ENCODE data around the gene MYT1.
"Not testable (repeated sequence)": the region's sequence is repeated elsewhere in the genome, so short reads cannot be mapped to it uniquely, and the experiment has no call there.

Gene MYT1

DNA sequence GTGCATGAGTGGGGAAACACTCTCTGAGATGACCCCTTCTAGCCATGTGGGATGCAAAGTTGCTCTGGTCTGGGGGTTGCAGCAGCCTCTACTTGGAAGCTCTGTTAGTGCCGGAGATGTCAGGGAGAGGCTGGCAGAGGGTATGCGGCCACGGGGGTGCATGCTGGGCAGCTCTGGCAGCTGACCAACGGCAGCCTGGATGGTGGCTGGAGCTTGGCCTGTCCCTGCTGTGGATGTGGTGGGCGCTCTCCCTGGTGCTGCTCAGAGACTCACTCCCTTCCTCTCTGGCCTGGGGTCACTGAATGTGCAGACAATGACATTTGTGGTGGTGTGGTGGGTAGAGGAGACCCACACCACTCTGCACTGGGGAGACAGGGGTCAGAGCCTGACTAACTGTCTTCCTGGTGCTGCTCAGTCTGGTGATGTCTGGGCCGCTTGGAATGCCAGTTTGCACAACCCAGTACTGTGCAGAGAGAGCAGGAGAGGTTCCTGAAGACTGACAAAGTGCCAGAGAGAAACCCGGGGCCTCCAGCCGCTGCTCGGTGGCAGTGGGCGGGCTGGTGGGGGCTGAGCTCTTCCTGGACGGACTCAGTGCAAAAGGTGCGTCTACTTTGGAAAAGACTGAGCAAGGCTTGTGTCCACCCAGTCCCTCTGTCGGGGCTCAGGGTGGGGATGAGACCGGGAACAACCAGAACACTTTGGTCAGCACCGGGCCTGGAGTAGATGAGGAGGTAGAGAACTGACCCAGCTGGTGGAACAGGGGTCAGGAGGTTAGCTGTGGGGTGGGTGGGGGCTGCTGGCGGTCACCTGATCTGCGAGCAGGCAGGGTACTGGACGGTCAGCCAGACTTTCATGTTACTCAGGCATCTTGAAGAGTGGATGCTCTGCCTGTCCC, 2.7 kb downstream of the MYT1 start:
- FAIRE-seq, result no peak

DNA sequence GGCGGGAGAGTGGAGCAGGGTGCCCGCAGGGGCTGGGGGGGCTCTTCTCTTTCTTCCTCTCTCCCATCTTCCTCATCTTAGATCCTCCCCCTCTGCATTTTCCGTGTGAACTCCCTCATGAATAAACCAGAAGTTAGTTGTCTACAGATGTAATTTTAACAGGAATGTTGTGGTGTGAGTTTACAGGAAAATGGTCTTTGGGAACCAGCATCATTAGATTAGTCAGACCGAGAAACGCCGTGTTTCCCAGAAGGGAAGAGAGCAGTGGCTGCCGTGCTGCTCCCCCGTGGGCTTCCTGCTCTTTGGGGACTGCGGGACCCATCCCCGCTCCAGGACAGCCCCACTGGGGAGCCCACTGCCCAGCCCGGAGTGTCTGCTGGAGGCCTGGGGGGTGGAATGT, 3.4 kb downstream of the MYT1 start:
- FAIRE-seq, result no peak
- no peak for DNase-seq (ENCODE audit: low spot score)

More for the DNA sequence above, 2.7 kb downstream of the MYT1 start:
- no peak for DNase-seq (ENCODE audit: low spot score)

DNA sequence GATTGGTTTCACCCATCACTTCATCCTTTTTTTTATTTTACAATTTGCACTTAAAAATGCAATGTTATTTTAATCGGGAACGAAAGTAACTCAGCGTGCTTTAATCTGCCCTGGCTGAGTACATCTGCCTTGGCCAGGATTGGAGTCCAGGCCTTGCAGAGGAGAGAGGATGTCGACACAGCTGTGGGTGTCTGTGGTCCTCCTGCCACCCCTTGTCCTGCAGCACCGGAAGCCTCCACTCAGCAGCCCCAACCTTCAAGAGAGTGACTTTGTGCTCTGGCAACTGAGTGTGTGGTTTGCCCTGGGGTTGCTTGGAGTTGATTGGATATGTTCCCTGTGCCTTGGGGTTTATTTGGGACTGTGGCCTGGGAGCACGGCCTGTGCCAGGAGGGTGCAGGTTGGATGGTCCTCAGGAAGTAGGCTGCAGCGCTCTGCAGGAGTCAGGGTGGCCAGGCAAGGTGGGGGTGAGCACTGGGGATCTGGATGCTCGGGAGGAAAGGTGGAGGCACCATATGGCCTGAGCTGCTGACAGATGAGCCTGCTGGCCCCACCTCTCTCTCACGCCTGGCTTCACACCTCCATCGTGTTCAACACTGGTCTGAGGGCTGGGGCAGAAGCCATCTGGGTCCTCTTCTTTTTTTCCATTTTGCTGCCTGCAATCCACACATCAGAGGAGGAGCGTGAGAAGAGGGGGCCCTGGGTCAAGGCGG, 4.3 kb downstream of the MYT1 start:
- DNase-seq (ENCODE audit: low spot score) (no peak), FAIRE-seq (no peak)

DNA sequence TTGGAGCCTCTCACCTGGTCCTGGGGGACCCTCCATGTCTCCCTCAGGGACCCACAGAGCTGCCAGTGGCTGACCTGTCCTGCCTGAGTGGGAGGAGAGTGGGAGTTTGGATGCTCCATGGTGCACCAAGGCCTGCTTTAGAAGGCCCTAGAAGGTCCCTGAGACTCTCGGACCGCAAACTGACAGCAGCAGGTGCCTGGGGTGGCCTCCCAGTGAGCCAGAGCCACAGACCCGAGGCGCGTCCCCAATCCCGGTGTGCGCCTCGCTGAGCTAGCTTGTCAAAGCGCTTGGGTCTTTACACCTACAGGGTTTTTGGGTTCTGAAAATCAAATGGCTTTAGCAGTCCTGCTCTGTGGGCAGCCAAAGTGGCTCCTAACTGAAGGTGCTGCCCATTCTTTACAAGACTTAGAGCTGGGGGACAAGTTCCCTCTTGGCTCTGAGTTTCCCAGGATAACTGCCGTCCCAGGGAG, 4.9 kb downstream of the MYT1 start:
- FAIRE-seq, result no peak
- DNase-seq (ENCODE audit: low spot score), result no peak

DNA sequence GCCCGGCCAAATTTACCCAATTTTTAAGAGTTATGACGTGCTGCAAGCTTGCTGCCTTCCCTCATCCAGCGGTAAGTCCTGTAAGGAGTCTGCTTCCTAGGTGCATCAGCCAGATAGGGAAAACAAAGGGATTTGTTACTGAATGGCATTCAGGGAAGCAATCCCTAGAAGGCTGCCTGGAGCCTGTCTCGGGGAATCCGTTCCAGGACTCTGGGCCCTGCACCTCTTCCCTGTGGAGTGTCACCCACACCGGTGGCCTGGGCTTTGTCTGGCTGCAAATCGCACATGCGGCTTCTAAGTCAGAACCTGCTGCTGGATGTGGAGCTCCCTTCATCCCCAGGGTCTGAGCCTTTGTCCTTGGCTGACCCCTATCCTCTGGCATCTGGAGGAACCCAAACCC, 7.0 kb downstream of the MYT1 start:
- FAIRE-seq (no peak), DNase-seq (ENCODE audit: low spot score) (no peak)

DNA sequence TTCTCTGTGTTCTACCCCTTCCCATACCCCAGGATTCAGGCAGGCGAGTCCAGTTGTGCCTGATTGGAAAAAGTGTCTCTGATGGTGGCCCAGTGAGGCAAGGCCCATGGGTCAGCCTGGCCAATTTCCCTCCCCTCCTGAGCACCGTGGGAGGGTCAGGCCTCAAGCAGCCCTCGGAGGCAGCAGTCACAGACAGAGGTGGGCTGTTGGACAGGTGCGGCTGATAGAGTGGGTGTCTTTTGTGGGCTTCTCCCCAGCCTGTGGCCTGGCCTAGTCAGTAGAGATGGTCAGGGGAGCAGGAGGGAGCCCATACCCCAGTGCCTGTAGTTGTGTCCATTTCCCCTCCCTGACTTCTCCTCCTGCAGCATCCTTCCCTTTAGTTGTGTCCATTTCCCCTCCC, 8.9 kb downstream of the MYT1 start:
- no peak for DNase-seq (ENCODE audit: low spot score)
- no peak for FAIRE-seq

DNA sequence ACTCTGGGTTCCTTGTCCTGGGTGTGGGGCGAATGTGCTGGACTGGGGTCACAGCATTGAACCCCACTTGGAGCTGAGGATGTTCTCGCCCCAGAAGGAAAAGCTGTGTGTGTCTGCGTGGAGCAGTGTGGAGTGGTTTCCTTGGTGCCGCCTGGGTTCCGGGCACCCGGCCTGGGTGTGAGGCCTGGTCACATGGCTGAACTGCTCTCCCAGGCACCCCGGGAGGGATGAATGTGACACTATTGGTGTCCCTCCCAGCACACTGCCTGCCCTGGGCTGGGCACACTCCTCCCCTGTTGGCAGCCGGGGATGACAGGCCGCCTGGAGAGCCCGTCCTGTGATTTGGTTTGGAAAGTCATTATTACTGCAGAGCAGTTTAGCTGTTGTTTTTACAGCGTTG, 12.3 kb downstream of the MYT1 start:
- DNase-seq (ENCODE audit: low spot score), result no peak
- no peak for FAIRE-seq

DNA sequence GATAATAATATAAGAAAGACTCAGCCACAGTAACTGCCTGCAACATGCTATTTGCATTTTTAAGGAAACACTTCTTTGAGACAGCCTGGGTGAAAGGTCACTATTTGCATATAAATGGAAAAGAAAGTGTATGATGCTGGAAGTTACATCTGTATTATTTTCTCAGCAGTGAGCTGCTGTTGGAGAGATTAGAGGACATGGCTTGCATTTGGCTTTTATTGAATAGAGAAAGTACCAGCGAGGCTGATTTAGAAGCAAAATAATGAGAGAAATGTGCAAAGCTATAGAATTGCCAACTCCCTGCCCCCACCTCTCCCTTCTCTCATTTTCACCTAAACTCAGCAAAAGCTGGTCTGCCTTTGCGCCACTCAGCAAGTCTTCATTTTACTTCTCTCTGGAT, 12.7 kb downstream of the MYT1 start:
- FAIRE-seq (no peak), DNase-seq (ENCODE audit: low spot score) (no peak)

DNA sequence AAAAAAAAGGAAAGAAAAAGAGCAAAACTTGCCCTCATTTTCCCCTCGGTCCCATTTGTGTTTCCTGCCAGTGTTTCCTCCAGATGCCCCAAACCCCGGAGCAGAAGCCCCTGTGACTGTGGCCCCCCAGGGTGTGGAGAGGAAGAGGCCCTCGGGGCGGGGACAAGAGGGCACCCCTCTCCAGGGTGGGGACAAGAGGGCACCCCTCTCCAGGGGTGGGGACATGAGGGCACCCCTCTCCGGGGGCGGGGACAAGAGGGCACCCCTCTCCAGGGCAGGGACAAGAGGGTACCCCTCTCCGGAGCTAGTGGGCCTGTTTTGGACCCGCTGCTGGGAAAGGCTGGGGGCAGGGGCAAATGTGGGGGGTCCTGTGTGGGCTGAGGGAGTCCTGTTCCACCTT, 13.1 kb downstream of the MYT1 start:
- no peak for FAIRE-seq
- no peak for DNase-seq (ENCODE audit: low spot score)

DNA sequence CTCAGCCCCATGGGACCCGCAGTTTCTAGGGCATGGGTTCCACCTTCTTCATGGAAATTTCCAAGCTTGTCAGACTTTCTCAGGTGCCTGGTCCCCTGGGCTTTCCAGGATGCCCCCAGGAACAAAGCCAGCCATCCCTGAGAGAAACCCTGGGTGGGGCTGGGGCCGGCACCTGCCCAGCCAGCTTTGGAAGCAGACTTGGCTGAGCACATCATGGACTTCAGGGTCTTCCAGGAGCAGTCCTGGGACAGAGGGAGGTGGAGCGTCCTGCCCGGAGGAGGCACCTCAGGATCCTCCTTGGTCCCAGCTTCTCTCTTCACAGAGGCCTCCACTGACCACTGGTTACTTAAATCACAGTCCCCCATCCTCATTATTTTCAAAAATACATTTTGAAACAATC, 13.5 kb downstream of the MYT1 start:
- DNase-seq (ENCODE audit: low spot score), result no peak
- FAIRE-seq, result no peak

DNA sequence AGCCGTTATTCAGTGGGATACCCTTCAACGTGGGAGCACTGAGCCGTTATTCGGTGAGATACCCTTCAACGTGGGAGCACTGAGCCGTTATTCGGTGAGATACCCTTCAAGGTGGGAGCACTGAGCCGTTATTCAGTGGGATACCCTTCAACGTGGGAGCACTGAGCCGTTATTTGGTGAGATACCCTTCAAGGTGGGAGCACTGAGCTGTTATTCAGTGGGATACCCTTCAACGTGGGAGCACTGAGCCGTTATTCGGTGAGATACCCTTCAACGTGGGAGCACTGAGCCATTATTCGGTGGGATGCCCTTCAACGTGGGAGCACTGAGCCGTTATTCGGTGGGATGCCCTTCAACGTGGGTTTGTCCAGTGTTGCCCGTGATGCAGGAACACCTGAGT, 14.7 kb downstream of the MYT1 start:
- FAIRE-seq, result not testable (repeated sequence)

DNA sequence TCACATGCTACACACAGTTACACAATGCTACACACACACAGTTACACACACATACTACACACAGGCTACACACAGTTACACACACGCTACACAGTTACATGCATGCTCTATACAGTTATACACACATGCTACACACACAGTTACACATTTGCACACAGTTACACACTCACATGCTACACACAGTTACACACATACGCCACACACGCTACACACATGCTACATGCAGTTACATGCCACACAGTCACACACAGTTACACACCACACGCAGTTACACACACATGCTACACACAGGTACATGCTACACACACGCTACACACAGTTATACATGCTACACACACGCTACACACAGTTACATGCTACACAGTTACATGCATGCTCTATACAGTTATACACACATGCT, 15.6 kb downstream of the MYT1 start:
- no peak for DNase-seq (ENCODE audit: low spot score)
- FAIRE-seq, result peak; percentile 89

More for the DNA sequence above, 14.7 kb downstream of the MYT1 start:
- not testable (repeated sequence) for DNase-seq (ENCODE audit: low spot score)

DNA sequence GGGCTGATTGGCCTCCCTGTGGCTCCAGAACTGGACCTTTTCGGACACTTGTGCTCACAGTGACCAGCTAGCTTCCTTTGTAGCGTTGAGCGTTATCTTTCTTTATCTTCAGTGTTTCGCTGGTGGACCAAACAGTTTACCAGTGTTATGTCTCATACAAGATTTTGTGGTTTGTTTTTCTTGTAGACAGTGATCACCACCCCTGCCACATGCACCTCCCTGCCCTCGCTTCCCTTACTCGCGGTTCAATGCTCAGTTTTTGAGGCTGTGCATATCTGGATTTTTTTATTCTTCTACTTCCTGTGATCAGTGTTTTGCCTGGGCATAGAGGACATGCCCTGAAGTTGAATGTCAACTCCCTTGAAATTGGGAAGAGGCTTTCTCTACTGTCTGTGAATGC, 16.4 kb downstream of the MYT1 start:
- FAIRE-seq (no peak), DNase-seq (ENCODE audit: low spot score) (no peak)

DNA sequence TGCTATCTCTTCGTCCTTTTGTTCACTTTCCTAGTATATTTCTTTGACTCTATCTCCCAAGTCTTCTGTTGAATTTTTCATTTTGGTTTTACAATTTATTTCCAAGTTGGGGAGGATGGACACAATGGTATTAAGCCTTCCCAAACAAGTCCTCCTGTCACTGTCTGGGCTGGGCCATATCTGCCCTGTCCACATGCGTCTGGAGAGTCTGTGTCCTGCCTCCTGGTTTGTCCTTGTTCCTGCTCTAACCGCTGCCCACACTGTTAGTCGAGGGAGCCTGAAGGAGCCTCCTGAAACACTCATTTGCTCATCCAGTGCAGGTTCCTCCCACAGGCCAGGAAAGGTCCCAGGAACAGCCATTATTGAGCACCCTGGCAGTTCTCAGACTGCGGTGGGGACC, 17.1 kb downstream of the MYT1 start:
- DNase-seq (ENCODE audit: low spot score) (no peak), FAIRE-seq (no peak)

DNA sequence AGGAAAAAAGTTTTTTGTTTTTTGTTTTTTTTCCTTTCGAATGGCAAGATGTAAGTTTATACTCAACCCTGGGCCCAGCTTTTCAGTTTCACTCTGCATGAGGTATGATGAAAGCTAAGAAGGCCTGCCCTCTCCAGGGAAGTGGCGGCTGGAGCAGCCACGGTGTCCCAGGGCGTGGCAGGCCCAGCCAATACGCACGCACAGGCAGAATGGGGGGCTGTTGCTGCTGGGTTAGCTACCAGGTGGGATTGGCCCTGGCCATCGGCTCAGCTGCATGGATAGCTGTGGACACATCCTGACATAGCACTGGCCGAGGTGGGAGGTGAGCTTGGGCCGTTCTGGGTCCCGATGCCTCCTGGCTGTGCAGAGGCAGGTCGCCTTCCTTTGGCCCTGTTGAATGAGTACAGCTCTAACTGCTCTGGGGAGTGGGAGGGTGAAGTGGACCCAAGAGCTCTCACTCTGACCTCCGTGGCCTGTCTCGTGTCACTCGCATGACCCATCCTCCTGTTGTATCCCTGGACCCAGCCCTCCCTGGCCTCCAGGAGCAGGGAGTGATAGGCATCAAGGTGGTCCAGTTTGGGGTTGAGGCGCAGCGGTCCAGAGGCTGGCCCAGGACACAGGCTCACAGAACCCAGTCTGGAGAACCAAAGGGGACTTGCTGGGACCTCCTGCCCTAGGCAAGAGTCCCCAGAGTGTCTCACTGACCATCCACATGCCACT, 18.1 kb downstream of the MYT1 start:
- FAIRE-seq (no peak), DNase-seq (ENCODE audit: low spot score) (no peak)

DNA sequence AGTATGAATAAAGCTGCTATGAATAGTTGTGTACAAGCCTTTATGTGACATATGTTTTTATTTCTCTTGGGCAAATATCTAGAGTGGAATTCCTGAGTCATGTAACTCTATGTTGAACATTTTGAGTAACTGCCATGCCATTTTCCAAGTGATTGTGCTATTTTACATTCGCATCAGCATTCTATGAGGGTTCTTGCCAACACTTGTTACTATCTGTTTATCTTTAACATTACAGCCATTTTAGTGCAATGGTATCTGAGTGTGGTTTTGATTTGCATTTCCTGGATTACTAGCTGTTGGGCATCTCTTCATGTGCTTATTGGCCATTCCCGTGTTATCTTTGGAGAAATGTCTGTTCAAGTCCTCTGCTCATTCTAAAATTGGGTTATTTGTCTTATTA, 19.1 kb downstream of the MYT1 start:
- no peak for FAIRE-seq
- DNase-seq (ENCODE audit: low spot score), result no peak

DNA sequence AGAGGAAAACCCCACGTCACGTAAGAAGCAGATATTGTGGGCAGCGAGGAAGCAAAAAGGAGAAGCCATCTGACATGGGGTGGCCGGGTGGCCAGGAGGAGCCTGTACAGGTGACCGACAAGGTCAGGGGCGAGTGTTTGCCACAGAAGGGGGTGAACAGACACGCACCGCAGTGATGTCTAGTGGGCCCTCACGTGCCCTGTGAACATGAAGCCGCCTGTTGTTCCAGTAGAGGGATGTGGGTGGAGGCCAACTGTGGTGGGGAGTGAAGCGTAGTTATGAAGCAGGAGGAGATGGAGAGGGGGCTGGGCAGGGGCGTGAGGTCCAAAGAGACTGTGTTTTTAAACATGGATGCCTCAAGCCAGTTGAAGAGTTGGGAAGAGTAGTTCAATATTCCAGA, 20.5 kb downstream of the MYT1 start:
- no peak for DNase-seq (ENCODE audit: low spot score)
- FAIRE-seq, result no peak

DNA sequence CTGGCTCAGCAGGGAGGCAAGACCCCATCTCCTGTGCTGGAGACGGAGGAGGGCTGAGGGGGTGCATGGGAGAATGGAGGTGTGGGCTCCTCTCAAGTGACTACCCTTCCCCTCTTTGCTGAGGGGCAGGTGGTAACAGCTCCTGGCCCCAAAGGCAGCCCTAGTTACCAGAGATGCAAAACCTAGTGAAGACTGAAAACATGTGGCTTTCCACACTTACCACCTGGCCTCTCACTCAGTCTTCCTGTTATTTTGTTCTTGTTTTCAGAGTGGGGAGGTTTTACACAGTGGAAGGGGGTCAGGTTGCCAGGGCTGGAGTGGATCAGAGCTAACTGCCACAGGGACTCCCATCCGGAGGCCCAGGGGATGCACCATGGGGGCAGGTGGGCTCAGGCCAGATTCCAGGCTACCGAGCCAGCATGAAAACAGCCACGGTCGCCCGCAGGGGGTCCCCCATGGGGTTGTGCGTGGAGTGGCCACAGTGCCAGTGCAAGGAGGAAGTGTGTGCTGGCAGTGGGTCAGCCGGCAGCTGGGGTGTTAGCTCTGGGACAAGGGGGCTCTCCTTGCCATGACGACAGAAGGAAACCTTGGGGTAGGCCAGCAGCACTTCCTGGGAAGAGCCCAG, 21.1 kb downstream of the MYT1 start:
- no peak for FAIRE-seq
- no peak for DNase-seq (ENCODE audit: low spot score)

DNA sequence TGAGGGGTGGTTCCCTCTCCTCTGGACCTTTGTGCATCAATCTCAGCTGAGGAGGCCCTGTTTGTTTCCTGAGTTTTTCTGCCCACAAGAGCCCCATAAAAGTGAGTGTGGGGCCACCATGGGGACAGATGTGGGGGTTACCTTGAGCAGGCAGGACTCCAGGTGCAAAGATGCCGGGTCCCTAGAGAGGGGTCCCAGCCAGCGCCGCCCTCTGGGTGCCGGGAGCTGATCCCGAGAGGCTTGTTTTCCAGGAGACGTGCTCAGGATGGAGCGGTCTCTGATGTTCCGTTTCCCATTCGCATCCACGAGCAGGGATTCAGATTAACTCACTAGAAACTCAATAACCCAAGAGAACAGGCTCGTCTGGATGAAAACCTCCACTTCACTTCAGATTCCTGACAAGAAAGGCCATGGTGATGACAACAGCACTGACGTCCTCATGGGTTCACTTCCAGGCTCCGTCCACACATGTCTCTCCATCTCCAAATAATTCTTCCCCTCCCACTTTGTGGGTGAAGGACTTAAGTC, 21.9 kb downstream of the MYT1 start:
- no peak for FAIRE-seq
- DNase-seq (ENCODE audit: low spot score), result no peak

DNA sequence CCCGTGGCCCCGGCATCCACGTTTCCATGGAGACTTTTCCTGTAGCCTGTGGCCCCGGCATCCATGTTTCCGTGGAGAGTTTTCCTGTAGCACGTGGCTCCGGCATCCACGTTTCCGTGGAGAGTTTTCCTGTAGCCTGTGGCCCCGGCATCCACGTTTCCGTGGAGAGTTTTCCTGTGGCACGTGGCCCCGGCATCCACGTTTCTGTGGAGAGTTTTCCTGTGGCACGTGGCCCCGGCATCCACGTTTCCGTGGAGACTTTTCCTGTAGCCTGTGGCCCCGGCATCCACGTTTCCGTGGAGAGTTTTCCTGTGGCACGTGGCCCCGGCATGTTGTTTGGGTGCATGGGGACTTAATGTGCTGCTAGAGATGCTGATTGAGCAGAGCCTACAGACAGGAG, 23.0 kb downstream of the MYT1 start:
- not testable (repeated sequence) for FAIRE-seq; DNase-seq (ENCODE audit: low spot score)

DNA sequence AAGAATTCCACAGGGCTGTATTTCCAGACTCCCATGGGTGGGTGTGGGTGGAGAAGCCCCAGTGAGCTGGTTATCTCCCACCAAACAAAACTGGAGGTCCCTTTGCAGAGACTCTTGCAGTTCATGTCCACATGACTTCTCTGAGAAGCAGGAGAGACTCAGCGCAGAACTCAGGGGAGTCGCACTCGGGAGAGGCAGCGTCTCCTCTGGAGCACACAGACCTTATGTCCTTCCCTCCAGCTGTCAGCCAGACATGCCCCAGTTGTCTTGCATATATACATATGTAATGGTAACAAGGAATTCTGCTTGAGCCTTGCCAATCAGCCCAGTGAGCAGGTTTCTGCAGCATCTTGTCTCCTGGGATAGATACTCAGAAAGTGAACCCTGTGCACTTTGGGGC, 23.8 kb downstream of the MYT1 start:
- FAIRE-seq, result no peak

More for the DNA sequence above, 23.8 kb downstream of the MYT1 start:
- no peak for DNase-seq (ENCODE audit: low spot score)

Data from urothelium cell line (cell line).